Activated CD4-positive, alpha-beta T cell treated with anti-CD3 and anti-CD28 coated beads for 48 hours (primary cell): ENCODE measurements around the gene RUNX2.

ENCODE experiments used
- DNase-seq: peaks from one replicate; pipeline ENCODE4 v3.0.0-alpha.2; 2020

Gene RUNX2

DNA sequence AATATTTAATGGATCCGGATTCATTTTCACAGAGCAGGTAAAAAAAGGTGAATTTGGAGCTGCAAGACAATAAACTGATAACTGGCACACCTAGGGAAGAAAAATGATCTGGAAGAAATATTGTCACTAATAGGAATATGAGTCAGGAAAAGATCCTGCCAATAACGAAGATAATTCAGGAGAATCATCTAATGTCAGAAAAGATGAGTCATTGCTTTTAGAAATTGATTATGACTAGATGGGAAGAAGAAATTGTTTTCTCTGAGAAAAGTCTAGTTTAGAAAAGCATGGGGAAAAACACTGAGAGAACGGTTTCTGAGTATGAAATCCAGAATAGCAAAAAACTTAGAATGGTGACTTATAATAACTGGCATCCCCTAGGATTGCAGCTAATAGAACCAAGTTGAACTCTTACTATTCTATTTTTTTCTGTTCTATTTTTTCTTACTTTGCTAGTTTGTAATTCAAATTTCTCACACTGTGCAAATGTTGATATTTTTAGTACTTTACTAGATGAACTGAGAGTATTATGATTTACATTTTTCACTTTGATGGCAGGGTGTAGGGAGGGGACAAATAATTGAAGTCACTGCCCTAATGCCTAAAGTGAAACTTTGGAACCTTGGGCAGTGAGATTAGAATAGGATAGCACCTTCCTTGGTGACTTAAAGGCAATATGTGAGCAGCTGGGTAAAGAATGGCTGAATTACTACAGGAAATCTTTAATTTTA lies 87.8 kb downstream of the RUNX2 start:
- DNase-seq: no peak

DNA sequence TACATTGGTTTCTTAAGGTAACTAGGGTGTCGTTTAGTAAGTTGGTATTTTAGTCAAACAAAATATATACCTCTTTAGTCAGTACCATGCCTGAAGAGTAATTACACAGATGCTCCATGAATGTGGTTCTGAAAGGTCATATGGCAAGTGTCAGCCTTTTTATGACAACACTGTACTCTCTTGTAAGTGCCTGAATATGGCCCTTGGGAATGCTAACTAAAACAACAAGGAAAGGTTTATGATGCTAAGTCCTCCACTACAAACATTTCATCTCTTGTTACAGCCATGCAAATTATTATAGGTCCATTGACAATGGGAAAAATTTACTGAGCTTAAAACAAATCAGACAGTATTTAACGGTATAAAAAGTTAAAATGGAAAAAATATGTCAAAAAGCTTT lies 88.6 kb downstream of the RUNX2 start:
- no peak for DNase-seq

DNA sequence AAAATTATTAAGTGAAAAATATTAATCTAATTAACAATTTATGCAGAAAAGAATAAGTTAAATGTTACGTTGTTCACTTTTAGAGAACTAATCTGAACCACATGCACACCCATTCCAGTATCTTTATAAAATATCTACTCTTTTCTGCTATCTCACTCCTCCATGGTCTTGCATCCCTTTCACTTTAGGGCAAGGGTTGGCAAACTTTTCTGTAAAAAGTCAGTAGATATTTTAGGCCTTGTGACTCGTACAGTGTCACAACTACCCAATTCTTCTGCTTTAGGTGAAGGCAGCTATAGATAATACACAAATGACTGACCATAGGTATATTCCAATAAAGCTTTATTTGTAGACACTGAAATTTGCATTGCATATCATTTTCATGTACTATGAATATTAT lies 89.3 kb downstream of the RUNX2 start:
- no peak for DNase-seq

DNA sequence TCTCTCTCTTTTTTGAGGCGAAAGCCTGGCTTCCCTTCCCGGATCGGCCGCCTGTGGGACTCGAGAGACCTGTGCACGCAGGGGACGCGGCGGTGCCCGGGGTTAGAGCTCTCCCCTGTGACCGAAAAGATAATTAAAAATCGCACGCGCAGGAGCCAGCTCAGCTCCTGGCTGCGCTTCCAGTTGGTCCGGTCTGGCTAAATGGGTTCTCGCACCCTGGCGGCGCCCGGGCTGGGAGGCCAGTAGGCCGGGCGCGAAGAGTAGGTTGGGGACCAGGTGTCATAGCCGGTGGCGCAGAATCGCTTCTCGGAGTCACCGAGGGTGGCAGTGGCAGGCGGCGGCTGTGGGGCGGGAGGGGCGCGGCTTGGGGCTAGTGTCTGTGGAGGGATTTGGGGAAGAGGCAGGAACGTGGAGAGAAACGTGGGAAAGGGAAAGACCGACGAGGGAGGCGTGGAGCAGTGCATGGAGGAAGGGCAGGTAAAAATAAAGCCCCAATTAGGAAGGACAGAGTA lies 91.5 kb downstream of the RUNX2 start:
- DNase-seq: peak; percentile 82

DNA sequence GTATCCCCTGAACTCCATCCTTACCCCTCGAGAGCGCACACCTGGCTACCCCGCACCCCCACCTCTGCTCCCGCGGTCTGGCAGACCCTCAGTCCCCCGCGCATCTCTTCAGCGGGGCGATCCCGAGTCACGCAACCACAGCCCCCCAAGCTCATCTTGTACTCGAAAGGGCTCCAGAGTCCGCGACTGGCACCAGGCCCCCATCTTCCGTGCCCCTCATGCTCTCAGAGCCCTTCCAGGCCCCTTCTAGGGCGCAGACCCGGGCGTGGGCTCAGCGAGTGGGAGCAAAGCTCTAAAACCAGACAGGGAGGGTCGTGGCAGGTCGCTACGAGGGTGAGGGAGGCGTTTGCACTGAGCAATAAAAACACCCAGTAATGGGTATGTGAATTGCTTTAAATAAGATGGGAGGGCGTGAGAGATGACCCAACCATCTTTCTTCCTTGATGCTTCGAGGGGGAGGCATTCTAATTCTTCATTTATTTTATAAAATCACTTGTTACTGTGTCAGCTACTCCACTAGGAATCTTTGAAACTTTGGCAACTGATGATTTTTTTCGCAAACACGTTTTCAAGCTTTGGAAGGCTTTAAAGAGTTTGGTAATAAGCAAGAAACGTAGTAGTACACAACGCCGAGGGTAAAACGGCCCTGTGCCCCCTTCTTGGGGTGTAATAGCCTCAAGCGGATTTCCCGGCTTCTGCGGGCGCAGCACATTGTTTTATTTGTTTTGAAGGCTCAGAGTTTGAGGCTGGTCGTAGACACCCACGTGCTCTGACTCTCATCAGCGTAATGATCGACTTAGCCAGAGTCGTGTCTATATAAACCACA lies 92.2 kb downstream of the RUNX2 start:
- DNase-seq: peak; percentile 73

DNA sequence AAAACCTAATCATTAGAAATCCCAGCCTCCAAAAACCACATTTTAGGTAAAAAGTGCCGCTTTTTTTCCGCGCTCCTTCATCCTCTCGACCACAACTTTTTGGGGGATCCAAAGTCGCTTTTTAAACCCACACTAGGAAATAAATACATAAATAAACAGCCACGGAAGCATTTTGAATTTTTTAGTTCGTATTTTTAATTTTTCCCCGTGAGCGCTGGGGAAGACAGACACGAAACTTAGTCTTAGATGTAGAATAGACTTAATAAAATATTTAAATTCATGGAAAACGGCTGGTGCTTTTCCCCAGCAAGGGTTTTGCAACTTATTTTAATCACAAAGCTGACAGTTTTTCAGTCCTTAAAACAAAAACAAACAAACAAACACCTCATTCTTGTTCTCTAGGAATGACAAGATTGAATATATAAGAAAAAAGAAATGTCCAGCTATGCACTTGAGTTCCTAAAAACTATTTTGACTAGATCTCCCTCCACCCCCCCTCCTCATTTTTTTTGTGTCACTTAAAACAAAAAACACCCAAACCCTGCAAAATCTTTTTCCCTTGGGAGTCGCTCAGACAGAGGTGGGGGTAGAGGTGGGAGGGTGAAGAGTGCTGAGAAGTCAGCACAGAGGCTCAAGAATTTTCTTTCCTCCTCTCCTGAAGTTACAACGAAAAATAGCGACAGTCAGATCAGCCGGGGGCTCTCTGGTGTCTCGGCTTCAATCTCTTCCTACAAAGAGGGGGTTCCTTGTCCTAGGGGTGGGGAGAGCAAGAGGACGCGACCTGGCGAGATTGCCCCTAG lies 93.0 kb downstream of the RUNX2 start:
- no peak for DNase-seq

DNA sequence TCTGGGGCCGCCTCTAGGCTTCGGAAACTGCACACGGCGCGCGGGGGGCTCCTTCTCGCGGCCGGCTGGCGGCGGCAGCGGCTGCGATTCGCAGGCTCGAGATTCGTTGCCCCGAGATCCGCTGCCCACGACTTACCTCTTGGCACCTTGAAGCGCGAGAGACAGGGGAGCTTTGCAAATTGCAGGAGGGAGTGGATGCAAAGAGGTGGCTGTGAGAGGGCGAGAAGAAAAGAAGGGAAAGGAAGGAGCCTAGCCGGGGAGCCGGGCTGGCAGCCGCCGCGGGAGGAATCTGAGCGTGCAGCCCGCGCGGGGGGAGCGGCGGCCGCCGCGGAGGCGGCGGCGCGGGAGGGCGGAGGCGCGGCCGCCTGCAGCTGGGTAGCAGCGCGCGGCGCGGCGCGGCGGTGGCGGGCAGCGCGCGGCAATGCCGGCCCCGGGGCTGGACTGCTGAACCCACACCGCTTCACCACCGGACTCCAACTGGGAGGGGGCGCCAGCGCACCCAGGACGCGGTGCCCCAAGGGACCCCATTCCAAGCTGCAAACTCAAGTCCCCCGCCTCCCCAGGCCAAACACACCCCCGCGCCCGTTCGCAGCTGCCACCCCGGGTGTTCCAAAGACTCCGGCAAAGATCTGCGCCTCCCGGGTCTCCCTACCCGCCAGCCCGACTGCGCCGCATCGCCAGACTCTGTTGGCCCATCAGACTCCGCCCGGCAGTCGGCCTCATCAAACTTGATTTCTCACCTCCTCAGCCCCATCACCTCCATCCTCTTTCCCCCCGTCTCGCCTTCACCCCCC lies 93.8 kb downstream of the RUNX2 start:
- DNase-seq: peak; percentile 71

DNA sequence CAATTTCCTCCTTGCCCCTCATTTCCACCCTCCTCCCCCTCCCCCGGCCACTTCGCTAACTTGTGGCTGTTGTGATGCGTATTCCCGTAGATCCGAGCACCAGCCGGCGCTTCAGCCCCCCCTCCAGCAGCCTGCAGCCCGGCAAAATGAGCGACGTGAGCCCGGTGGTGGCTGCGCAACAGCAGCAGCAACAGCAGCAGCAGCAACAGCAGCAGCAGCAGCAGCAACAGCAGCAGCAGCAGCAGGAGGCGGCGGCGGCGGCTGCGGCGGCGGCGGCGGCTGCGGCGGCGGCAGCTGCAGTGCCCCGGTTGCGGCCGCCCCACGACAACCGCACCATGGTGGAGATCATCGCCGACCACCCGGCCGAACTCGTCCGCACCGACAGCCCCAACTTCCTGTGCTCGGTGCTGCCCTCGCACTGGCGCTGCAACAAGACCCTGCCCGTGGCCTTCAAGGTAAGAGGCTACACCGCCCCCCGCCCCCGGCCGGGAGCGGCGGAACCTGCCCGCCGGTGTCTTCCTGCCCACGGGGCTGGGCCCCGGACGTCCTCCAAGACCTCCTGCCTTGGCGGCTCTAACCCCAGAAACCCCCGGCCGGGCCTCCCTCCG lies 94.5 kb downstream of the RUNX2 start:
- peak; percentile 61 for DNase-seq

DNA sequence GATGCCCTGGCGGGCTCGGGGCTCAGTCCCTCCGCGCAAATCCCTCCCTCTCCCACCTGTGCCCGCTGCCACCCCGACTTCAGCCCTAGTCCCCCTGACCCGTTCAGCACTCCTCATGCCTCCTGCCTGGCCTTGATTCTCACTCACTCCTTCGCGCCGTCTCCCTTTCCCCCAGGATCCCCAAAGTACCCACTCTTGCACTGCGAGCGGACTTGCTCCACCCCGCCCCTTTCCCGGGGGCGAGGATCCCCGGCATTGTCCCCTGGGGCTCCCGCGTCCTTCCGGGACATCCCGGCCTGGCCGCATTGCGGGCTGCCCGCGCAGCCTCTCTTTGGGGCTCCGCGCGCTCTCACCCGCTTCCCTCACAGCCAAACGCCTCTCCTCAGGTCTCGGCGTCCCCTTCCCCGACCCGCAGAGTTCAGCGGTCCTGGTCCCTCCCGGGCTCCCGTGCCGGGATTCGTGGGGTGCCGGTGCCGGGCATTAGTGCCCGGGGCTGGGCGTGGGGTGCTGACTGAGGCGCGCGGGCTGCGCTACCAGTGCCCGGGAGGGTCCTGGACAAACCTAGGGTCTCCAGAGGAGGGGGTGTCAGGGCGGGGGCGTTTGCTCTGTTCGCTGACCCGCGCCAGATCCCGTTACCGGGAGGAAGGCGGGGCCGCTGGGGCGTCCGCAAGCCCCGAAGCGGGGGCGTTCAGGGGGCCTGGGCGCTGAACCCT lies 95.1 kb downstream of the RUNX2 start:
- DNase-seq: peak; percentile 56

DNA sequence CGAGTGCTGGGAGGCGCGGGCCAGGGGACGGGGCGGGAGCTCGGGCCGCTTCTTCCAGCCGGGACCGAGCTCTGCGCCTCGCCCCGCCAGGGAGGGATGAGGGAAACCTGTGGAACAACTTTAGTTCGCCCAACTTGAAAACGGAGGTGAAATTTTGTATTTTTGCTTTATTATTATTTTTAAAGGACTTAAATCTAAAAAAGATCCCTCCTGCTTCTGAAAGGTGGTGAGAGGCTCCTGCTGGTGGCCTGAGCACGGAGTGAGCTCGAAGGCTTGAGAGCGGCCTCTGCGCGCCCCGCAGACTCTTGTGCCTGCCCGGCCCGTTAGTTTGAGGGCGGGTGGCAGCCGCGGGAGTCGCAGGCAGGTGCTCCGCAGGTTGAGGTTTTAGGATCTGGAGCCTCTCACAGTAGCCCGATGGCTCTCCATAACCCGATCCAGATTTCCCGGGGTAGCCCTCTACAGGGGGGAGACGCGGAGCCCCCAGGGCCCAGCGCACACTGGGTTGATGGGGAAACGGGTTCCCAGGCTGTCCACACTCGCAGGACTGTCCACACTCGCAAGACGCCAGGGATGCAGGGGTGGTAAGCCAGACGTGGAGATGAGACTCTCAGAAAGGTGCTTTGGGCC lies 95.8 kb downstream of the RUNX2 start:
- DNase-seq: peak; percentile 40

DNA sequence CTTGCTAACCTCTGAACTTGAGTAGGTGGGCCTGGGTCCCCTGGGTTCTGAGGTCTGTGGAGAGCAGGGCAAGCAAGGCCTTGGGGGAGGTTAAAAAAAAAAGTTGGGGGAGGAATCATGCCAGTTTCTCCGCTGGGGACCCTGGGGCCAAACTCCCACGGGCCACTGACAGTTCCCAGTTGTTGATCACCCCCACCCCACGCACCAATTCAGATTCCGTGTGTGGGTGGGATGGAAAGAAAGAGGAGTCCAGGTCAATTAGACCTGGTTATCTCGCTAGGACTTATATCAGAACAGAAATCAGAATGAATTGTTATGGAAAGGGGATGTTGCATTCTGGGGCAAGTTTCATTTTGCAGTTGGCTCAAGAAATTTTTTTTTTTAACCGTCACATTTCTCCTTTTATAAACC lies 96.3 kb downstream of the RUNX2 start:
- peak; percentile 58 for DNase-seq

DNA sequence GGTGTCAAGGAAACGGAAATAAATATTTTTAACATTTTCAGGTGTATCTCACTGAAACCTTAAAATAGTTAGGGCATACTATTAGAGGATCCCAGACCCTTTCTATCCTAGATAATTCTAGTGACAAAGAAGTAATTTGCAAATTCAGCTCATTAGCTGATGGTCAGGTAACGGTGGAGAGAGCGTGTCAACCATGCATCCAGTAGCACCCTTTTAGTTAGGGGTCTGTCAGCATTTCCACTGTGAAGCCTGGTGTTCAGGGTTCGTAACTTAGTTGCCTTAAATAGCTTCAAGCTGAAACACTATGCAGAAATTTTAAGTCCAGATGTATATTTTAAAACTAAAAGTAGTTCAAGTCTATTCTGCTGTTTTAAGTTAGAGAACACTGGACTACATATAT lies 98.1 kb downstream of the RUNX2 start:
- no peak for DNase-seq

DNA sequence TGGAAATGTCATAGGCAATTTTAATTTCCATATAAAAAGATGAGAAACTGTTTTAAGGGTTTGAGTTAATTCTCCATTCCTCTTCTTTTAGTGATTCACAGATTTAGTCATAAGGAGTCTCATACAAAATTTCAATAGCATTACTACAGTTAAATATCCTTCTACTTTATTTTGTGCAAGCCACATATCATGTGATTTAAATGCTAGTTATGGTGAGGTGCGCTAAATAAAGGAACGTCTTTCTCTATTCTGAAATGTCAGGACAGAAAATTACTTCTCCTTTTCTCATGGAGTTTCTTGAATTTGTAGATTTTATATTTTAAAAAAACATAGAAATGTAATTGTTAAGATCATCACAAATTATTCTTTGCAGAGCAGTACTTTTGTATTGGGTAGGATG lies 99.6 kb downstream of the RUNX2 start:
- no peak for DNase-seq

DNA sequence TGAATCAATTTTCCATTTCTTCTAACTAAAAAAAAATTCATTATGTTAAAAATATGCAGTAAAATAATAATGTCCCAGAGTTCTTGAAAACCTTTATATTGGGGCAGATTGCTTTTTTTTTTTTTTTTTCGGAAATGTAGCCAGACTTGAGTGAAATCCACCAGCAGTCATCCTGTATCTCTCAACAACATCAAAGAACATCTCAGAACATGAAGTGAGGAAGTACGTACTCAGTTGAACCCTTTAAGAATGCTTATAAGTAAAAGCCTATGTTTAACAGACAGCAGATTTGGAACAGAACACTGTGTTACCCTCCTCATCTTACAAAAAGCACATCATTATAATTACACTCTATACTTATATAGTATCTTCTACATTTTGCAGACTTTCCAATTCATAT lies 100.6 kb downstream of the RUNX2 start:
- no peak for DNase-seq

DNA sequence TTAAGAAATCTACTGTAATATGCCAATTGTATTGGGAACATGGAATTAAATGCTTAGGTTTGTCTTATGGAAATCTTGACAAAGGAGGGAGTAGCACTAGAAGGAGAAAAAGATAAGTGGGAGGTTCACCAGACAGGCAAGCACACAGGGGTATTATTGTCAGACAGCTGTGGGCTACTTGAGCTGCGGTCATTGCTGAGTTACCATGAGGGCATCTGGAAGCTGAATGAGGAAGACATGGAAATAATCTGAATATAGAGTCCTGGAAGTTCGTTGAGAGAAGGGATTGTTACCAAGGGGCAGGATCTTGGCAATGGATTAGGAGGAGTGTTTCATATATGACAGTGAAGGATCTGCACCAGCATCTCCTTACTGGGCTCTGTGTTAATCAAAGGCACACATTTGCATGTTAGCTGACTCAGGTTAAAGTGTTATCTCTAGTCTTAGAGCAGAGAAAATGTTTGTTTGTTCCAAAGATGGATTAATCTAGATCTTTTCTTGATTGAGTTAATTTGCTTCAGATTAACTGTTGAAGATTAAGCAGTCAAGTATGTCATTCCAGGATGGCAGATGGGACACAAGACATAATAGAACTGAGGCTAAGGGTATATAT lies 102.6 kb downstream of the RUNX2 start:
- DNase-seq: no peak

DNA sequence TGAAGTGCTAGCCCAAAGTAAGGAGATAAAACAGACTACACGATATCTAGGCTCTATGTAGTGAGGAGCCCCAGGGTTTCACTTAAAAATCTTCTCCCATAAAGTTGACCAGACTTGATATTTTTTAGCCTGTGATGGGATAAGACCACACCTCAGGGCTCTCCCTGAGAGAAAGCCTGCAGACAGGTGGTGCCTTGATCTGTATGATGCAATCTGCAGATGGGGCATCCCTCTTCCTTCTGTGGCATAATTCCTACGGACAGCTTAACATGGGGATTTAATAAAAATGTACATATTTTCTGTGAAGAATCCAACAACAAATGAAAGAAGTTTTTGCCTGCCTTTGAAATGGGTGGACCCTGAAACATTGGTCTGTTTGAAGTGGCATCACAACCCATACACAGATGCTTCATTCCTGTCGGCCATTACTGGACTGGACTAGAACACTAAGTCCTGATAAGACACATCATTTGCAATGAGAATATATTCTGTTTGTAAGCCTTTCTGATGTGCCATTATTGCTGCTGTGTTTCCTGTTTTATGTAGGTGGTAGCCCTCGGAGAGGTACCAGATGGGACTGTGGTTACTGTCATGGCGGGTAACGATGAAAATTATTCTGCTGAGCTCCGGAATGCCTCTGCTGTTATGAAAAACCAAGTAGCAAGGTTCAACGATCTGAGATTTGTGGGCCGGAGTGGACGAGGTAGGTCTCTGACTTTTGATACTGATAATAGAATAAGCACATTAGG lies 103.4 kb downstream of the RUNX2 start:
- no peak for DNase-seq

DNA sequence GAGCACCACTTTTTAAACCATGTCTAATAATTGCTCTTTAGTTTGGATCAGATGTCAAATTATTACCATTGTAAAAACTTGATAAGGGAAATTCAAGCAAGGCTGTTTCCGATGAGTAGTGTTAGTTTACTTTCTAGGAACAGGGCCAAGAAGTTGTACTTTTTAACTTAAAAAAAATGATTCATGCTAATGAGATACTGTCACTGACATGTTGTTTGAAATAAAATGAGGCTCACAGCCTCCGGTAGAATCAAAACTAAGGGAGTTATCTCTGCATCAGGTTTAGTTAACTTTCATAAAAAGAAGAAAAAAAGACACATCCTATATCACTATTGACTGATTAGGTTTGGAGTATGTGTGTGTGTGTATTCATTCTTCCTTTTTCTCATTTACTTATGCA lies 104.8 kb downstream of the RUNX2 start:
- no peak for DNase-seq

DNA sequence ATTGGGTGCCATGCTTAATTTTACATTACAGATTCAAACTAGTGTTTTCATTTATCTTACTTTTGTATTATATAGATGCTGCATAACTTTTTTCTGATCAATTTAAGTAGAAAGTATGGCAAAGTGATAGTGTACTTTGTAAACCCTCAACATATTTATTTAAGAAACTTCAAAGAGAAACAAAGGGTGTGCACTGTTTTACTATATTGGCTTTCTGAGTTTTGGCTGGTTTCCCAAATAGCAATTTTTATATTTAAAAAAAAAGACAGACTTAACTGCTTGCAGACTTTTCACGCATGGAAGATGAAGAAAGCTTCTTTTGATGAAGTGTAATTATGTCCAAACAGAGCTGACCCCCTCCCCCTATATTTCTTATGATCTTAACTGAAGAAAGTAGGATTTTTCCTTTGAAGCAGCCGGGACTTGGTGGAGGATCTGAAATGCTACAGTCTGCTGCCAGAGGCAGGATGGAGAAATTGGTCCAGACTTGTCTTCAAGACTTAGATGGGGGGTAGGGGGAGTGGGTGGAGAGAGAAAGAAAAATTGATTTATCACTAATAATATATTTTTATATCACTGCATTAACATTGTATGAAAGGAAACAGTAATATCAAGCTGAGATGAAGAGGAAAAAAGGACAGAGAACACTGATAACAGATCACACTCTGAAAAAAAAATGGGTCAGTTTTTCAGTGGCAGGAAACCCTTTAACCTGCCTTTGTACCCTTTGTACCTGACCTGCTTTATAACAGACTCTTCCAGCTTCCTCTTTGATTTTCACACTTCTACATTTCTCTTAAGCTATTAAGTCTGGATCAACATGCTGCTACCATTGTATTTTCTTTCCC lies 105.6 kb downstream of the RUNX2 start:
- no peak for DNase-seq

DNA sequence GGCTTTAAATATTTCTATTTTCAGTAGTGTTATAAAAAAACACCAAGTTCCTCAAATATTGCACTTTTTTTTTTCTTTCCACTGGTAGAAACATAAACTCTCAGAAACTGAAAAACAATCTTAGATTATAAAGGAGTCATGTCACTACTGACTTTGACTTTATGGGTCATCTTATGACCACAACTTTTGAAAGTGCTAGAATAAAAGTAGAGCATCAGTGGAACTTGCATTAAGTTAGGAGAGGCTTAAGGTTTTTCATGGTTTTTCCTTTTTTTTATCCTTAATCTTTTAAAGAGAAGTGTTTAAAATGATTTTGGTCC lies 106.2 kb downstream of the RUNX2 start:
- no peak for DNase-seq
